Measurements from ENCODE around the gene KCNC4.

Gene KCNC4

GRCh38 chr1:110233861-110234260, 23.7 kb downstream of the KCNC4 start:
- DNase-seq (ENCODE audit: low read depth) = no peak

DNA sequence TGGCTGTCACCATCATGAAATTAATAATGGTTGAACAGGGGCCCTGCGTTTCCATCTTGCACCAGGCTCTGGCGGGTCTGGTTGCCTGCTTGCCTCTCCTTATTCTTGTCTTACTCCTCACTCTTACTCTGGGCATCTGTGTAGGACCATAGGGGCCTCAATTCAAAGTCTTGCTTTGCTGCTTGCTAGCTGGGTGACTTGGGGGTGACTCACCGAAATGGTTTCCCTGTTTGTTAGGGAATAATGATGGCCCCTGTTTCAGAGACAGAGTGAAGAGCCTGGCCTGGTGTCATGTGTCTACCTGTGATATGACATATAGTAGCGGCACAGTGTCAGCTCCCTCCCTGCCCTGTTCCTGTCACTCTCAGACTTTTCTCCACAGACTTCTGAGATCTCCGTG, 24.6 kb downstream of the KCNC4 start:
- DNase-seq (ENCODE audit: low read depth) = no peak

DNA sequence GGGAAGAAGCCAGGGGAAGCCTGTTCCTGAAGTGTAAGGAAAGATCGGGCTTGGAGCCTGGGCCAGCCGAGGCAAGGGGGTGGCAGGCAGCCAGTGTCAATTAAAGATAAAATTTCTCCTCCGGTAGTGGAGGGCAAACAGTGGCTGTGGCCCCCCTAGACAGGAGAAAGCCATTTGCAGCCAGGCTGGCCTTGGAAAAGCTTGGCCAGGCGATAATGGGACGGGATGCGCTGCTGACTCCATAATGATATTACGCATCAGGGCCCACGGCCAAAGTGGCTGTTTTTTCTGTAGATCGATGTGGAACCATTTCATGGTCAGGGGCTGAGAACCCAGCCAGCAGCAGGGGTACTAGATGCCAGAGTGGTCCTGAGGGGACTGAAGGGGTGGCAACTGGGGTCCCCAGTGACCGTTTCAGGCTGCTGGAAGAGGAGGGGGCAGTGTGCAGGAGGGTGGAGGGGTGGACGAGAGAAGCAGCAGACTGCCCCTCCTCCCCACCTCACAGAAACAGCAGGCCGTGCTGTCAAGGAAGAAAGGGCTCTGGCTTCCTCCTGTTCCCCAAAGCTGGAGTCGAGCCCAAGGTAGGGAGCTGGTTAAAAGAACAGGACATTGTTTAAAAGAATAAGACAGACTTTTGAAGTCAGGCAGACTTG, 25.2 kb downstream of the KCNC4 start:
- DNase-seq (ENCODE audit: low read depth) = no peak

- DNase-seq (ENCODE audit: low read depth) = no peak
Observed at GRCh38 chr1:110235834-110236682, 25.9 kb downstream of the KCNC4 start.

DNA sequence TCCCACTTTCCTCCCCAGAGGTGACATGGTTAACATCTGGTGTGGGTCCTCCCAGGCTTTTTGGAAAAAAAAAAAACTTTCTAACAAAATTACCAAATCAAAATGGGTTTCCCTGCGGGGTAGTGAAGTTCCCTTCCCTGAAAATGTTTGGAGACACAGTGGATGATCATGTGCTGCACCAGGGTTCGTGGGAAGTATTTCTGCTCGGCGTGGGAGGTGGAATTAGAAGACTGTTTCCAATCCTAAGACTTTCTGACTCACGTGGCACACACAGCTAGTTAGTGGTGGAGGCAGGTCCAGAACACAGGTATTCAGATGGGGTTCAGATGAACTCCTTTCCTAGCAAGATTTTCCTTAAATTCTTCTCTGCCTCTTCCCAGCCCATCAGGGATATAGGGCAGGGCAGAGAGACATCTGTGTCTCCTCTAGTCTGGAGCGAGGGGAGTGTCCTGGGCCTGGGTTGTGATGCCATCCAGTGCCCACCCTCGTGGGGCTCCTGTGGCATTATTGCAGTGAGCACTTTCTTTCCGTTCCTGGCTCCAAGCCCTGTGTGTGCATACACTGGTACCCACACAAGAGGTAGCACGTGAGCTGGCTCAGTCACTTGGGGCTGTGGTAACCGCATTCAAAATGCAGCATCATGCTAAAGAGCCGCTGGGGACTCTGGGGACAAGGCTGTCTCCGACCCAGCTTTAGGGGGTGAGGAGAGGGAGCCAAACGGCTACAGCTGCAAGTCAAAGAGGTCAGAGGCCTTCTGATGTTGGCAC, 27.5 kb downstream of the KCNC4 start:
- DNase-seq (ENCODE audit: low read depth) = no peak

- DNase-seq (ENCODE audit: low read depth) = no peak
Observed at GRCh38 chr1:110239441-110240430, 29.6 kb downstream of the KCNC4 start.

DNA sequence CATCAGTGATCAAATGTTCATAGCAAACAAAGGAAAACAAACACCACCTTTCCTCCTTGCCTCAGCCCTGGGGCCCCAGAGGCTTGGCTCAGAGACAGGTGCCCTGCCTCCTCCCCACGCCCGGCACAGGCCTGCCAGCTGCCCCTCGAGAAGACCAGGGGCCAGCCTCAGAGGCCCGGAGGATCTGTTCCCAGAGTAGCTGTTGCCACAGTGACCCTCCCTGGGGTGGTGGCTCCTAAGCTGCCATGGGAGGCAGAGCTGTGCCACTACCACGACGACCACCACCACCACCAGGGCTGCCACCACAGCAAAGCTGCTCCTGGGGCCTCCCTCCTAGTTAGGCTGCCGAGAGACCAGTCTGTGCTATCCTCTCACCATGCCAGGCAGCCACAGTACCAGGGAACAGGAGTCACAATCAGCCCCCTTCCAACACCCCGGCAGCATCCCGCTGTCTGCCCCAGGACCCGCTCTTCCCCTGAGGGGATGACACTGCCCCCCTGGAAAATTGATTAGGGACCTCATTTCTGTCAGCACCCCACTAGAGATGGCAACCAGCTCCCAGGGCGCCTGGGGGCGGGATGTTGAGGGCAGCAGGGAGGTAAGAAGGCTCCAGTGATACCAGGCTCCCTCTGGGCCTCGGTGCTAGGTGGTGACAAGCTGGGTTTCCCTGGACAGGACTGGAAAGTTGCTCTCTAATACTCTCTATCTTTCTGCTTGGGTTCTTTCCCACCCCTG, 30.5 kb downstream of the KCNC4 start:
- DNase-seq (ENCODE audit: low read depth) = no peak

DNA sequence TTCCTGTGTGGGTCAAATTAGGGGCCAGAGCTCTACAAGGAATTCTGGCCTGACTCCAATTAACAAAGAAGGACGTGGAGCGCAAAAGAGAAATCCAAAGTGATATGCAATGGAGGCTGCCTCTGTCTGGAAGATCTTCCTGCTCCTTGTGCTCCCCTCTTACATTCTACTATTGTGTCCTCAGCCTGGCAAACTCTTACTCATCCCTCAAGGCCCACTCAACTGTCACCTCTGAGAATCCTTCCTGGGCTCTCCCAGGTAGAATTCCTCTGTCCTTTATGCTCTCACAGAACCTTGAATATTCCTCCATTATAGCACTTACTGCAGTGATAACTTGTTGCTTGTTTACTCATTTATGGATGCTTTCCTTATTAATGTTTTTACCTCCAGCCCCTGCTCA, 31.4 kb downstream of the KCNC4 start:
- DNase-seq (ENCODE audit: low read depth) = no peak

DNA sequence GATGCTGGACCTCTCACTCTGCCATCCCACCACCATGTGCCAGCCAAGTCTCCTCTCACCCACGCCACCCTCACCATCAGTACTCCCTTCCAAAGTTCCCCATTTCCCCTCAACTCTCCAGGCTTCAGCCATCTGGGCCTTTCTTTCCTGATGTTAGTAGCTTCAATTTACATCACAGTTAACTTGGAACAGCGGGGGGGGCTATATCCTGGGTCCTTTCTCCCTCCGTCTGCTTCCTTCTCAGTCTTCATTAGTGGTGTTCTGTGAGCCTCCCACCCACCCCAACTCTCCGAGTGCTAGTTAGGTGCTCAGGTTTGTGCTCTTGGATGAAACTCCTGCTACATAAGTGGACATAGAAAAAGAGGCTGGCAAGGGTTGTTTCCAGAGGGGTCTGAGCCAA, 31.9 kb downstream of the KCNC4 start:
- no peak for DNase-seq (ENCODE audit: low read depth)

DNA sequence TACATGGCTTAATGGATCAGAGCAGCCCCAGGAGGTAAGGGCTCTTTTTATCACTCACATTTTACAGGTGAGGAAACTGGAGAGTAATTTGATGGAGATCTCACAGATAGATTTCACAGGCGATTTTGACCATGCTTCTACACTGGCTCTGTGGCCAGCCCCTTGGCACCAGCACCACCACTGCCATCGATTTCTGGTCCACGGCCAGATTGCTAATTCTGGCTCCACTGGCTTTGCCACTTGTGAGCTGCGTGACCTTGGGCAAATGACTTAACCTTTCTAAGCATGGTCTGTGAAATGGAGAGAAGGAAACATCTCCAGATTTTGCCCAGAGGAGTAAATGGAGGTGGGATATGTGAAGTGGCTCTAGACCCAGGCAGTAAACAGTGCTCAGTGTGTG, 32.6 kb downstream of the KCNC4 start:
- DNase-seq (ENCODE audit: low read depth) = no peak

- DNase-seq (ENCODE audit: low read depth) = no peak
Observed at GRCh38 chr1:110243146-110243545, 33.0 kb downstream of the KCNC4 start.

DNA sequence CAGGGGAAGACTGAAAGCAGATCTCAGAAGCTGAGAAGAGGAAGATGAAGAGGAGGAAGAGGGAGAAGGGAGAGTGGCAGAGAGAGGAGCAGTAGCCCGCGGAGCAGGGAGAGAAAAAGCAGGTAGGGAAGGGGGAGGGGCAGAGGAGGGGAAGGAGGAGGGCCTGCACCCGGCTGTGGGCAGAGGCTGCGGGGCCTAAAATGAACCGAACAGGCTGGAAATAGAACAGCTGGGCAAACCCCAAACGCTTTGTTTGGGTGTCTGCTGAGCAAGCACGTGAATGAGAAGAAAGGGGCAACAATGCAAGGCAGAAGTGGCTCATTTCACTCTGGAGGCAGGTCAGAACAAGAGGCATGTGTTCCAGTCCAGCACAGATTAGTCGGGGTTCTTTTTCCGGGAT, 33.5 kb downstream of the KCNC4 start:
- DNase-seq (ENCODE audit: low read depth) = no peak

DNA sequence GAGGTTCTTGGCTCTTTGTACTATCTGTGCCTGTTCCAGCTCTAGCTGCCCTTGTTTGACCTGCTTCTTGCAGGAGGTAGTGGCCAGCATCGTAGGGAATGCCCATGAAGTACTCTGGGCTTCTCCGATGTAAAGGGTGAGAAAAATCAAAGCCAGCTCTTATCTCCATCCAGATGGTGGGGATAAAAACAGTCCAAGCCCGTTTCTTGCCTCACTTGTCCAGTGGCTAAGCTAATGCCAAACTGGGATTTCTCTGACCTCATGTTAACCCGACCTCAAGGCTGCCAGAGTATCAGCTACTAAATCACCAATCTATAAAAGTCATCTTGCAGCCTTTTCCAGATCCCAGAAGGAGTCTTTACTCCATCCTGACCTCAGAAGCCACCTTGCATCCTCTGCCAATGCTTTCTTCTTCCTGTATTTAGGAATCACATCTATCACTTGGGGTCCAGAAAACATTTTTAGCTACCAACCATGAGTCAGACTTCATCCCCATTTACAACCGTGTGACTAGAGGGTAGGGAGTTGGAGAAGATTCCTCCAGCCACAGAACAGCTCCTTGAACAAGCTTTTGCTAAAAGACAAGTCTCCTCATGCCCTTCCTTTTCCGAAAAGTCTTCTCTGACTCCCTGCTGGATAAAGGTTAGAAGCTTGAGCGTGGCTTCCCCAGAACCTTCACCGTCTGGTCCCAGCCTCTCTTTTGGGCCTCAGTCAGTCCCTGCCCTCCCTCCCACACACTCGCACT, 35.9 kb downstream of the KCNC4 start:
- no peak for DNase-seq (ENCODE audit: low read depth)

DNA sequence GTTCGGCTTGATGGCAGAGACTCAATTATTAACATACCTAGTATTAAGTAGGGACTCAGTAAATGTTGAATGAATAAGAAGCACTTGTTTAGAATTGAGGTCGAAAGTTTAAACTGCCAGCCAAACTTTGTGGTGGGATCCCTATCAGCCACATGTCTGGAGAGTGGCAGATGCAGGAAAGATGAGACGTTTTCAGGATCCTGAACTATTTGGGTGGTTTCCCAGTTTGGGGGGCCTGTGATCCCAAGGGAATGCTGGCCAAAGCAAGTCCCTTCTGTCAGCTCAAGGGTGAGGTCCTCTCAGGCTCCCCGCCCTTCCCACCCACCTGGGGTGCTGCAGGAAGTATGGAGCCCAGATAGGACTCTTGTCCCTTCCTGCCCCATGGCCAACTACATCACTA, 38.6 kb downstream of the KCNC4 start:
- no peak for DNase-seq (ENCODE audit: low read depth)

DNA sequence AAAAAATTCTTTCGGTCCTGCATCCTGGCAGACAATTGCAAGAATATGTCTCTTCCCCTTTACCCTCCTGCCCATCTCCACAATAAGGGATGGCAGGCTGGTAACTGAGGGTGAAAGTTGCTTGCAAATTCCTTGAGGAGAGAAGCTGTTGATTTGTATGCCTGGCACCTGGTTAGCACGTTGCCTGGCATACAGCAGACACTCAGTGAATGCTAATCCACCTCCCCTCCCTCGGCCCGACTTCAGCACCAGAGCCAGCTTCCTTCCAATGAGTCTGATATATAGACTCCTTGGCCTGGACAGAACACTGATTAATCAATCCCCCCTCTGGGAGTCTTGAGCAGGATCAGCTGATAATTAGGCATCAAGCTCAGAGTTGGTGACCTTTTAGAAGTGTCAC, 39.1 kb downstream of the KCNC4 start:
- DNase-seq (ENCODE audit: low read depth) = no peak

DNA sequence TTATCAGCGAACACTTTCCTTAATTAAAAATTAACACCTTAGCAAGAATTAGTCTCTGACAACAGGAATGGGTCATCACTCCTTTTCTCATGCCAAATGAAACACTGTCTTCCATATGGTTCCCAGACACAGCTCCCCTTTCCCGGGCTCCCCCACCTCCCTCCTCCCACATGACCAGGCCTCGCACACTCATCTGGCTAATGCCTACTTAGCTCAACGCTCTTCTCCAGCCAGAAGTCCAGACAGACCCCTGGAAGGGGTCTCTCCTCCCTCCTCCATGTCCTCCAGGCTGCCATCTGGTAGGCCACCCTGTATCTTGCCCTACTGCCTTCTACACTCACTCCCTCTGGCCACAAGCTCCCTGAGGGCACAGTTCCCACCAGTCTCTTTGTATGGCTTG, 39.9 kb downstream of the KCNC4 start:
- DNase-seq (ENCODE audit: low read depth) = no peak

- DNase-seq (ENCODE audit: low read depth) = no peak
Observed at GRCh38 chr1:110250749-110251148, 40.6 kb downstream of the KCNC4 start.

DNA sequence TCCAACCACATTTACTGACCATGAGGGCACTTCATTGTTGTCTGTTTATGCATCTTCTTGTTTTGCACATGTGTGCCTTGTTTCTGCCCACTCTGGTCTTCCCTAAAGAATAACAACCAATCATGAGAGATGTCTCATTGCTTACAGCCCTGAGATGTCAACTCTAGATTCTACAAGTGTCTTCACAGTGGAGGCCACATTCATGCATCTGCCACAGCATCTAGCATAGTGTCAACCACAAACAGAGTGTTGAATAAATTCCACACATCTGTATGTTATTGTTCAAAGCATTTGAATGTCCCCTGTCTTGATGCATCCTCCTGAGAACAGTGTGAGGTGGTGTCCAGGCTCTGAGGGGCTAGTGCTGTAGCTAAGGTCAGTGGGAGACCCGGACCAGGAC, 43.1 kb downstream of the KCNC4 start:
- no peak for DNase-seq (ENCODE audit: low read depth)

DNA sequence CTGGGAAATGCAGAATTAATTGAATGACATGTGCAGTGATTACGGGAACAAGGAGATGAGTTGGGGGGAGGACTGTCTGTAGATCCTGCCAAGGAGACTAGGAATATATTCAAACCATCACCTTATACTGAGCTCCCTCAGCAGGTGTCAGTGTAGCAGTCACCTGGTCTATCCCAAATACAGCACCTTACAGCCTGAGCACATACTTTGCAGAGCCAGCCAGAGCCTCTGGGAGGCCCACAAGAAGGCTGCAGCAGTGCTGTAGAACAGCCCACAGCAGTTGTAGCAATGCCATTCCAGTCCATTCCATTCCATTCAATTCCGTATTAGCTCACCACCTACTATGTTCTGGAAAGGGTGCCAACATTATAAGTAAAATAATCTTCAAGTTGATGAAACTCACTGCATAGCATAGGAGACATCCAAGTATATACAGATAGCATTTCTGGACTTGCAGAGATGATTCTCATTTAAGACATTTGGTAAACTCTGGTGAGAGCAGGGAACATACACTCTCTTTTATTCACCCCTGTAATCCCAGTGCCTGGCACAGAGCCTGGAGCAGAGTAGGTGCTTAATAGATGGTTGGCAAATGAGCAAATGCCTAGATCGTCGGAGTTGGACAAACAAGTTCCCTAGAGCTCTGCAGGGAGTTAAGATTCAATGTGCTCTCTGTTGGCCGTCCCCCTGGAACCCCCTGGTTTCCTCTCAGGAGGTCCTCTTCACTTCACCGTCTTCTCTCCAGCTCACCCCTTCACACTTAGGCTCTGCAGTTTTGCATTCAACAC, 44.7 kb downstream of the KCNC4 start:
- no peak for DNase-seq (ENCODE audit: low read depth)

DNA sequence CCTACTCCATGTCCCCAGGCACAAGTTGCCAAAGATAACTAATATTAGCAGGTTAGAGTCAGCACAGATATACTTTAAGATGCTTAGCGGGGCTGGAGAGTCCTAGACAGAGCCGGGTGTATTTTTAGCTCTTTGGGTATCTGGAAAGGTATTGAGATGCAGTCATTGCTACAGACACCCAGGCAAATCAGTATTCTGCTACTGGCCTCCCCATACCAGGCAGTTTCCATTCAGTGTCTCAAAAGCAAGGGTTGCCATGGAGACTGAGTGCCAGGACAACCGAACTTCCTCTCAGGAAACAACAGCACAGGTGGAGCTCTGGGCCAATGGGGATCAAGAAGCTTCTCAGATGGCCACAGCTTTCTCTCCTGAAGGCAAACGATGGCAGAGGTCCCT, 45.3 kb downstream of the KCNC4 start:
- DNase-seq (ENCODE audit: low read depth) = no peak
